Cardiac fibroblast (primary cell): ENCODE data around the gene CRAMP1.
"Not testable (repeated sequence)": the region's sequence is repeated elsewhere in the genome, so short reads cannot be mapped to it uniquely, and the experiment has no call there.

Experiments
- DNase-seq, 2 donors: peaks; one replicate each; pipeline versions ENCODE4 v3.0.0 to v3.0.0-alpha.2; 2010; ENCODE audit warnings: low read depth in 2 of 2
- H3K4me3 ChIP-seq, 2 donors: replicated peaks in 1 of 2; 1 replicate in 1 of 2; 2 replicates in 1 of 2; pipeline ENCODE4 v1.5.1; 2011; ENCODE audit warnings: low read depth in 2 of 2, low read length in 2 of 2, mild to moderate bottlenecking in 2 of 2, moderate library complexity in 1 of 2
- TF ChIP-seq, protein P1 (sequence below): IDR thresholded peaks from one replicate; pipeline ENCODE4 v1.5.1; 2011; ENCODE audit warnings: low read depth, mild to moderate bottlenecking, low read length, inconsistent platforms

Gene CRAMP1

GRCh38 chr16:1713331-1713730 is 101.2 kb downstream of the CRAMP1 start:
- no peak overlapping the region for H3K4me3 ChIP-seq
- no peak for DNase-seq
- TF ChIP-seq, protein P1, sequence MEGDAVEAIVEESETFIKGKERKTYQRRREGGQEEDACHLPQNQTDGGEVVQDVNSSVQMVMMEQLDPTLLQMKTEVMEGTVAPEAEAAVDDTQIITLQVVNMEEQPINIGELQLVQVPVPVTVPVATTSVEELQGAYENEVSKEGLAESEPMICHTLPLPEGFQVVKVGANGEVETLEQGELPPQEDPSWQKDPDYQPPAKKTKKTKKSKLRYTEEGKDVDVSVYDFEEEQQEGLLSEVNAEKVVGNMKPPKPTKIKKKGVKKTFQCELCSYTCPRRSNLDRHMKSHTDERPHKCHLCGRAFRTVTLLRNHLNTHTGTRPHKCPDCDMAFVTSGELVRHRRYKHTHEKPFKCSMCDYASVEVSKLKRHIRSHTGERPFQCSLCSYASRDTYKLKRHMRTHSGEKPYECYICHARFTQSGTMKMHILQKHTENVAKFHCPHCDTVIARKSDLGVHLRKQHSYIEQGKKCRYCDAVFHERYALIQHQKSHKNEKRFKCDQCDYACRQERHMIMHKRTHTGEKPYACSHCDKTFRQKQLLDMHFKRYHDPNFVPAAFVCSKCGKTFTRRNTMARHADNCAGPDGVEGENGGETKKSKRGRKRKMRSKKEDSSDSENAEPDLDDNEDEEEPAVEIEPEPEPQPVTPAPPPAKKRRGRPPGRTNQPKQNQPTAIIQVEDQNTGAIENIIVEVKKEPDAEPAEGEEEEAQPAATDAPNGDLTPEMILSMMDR, result no peak

- DNase-seq, result no peak
- TF ChIP-seq, protein P1, result no peak
- no peak overlapping the region for H3K4me3 ChIP-seq
Observed at GRCh38 chr16:1713933-1714332, 101.8 kb downstream of the CRAMP1 start.

DNA sequence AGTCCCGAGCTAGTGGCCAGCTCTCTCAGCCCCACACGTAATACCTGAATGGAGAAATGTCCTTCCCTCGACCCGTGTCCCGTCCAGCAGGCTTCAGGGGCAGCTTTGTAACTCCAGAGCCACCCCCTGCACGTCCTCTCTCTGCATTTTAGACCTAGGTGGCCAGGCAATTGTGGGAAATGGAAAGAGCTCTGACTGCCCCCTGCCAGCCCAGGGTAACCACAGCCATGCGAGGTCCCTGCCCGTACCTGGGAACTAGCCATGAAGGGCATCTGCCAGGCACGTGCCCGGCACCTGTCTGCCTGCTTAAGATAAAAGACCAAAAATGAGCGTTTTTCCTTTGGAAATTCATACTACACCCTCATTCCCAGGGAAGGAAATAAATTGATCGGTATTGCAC is 103.1 kb downstream of the CRAMP1 start:
- TF ChIP-seq, protein P1, result no peak
- no peak overlapping the region for H3K4me3 ChIP-seq
- no peak for DNase-seq

DNA sequence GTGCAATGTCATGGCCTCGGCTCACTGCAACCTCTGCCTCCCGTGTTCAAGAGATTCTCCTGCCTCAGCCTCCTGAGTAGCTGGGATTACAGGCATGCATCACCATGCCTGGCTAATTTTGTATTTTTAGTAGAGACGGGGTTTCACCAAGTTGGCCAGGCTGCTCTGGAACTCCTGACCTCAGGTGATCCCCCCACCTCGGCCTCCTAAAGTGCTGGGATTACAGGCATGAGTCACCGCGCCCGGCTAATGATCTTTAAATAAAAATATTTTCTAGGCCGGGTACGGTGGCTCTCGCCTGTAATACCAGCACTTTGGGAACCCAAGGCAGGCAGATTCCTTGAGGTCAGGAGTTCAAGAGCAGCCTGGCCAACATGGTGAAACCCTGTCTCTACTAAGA is 106.1 kb downstream of the CRAMP1 start:
- DNase-seq, result not testable (repeated sequence)

GRCh38 chr16:1719559-1720229 is 107.5 kb downstream of the CRAMP1 start:
- H3K4me3 ChIP-seq, DNase-seq: not testable (repeated sequence)

More for the DNA sequence above, 106.1 kb downstream of the CRAMP1 start:
- H3K4me3 ChIP-seq, result not testable (repeated sequence)

DNA sequence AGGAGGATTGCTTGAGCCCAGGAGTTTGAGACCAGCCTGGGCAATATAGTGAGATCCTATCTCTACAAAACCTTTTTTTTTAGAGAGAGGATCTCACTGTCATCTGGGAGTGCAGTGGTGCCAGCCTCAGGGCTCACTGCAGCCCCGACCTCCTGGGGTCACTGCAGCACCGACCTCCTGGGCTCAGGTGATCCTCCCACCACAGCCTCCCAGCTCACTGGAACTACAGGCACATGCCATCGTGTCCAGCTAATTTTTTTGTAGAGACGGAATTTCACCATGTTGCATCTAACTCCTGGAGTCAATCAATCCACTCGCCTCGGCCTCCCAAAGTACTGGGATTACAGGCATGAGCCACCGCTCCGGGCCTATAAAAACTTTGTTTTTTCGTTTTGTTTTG is 109.2 kb downstream of the CRAMP1 start:
- TF ChIP-seq, protein P1, result no peak
- no peak overlapping the region for H3K4me3 ChIP-seq
- no peak for DNase-seq

GRCh38 chr16:1723450-1724147 is 111.4 kb downstream of the CRAMP1 start:
- no peak overlapping the region for H3K4me3 ChIP-seq
- DNase-seq, result peak; percentile 59 to 60
- TF ChIP-seq, protein P1, result peak; percentile 81

- DNase-seq, result no peak
- H3K4me3 ChIP-seq, result no peak overlapping the region
- TF ChIP-seq, protein P1, result no peak
Observed at GRCh38 chr16:1724491-1724890, 112.3 kb downstream of the CRAMP1 start.
